HFFc6 (cell line): ENCODE measurements around the gene ABCA5. TPM values are rescaled to one million over a fixed set of nuclear protein-coding genes. Genes with fewer than 3 reads are reported as not detected.

Source experiments
- DNase-seq: peaks from one replicate; pipeline ENCODE4 v3.0.0-alpha.2; 2018
- H3K27ac Mint-ChIP-seq: 2 replicates; pipeline ENCODE4 v1.8.0; 2020; ENCODE audit warnings: mild to moderate bottlenecking, mixed read lengths
- H3K27me3 Mint-ChIP-seq: 2 replicates; pipeline ENCODE4 v1.8.0; 2021; ENCODE audit warnings: mild to moderate bottlenecking, moderate library complexity, mixed read lengths; ENCODE audit not compliant: insufficient read depth
- H3K36me3 Mint-ChIP-seq: 2 replicates; pipeline ENCODE4 v1.8.0; 2021; ENCODE audit warnings: low read depth, mixed read lengths
- H3K4me1 Mint-ChIP-seq: 2 replicates; pipeline ENCODE4 v1.8.0; 2020; ENCODE audit warnings: low read depth, mixed read lengths
- H3K4me3 Mint-ChIP-seq: 2 replicates; pipeline ENCODE4 v1.8.0; 2020; ENCODE audit warnings: mild to moderate bottlenecking, moderate library complexity, mixed read lengths
- H3K9me3 Mint-ChIP-seq: 2 replicates; pipeline ENCODE4 v1.8.0; 2020; ENCODE audit warnings: mild to moderate bottlenecking, mixed read lengths
- CTCF ChIP-seq: fragments of 200-600 bp; sonication (generic); IDR thresholded peaks from 2 replicates; pipeline ENCODE4 v1.5.0; 2021; ENCODE audit warnings: antibody characterized with exemption, mild to moderate bottlenecking
- total RNA-seq, 6 experiments: library from RNA; stranded (reverse); fragmentation: NEBNext Ultra II Directional; extraction: Animal tissue kit (Norgen Biotek cat#: 25700); gene quantifications; 2 replicates in 1 of 6; 3 replicates in 5 of 6; pipeline ENCODE4 v1.2.3, GENCODE V29; 2021

ABCA5 gene
- total RNA-seq, 6 experiments from 2014 or later = 4.7 to 8.5 (median 5.3) TPM

- TF ChIP-seq CTCF = no peak
- no peaks in the 10 kb centered on the region for H3K36me3 Mint-ChIP-seq
- DNase-seq = no peak
- no peaks in the 10 kb centered on the region for H3K9me3 Mint-ChIP-seq
- no peak overlapping the region for H3K4me3 Mint-ChIP-seq
- peaks cover 19% of the 10 kb centered on the region for H3K4me1 Mint-ChIP-seq
- no peaks in the 10 kb centered on the region for H3K27me3 Mint-ChIP-seq
- H3K27ac Mint-ChIP-seq = no peak overlapping the region
Measured at GRCh38 chr17:69271023-69271422, 55.9 kb downstream of the ABCA5 start.

GRCh38 chr17:69269131-69269998, 57.6 kb downstream of the ABCA5 start:
- Mint-ChIP-seq H3K27ac (peak overlapping the region; percentile 76), H3K9me3 (no peaks in the 10 kb centered on the region), H3K4me3 (peak overlapping the region; percentile 46), H3K4me1 (peaks cover 19% of the 10 kb centered on the region), H3K27me3 (no peaks in the 10 kb centered on the region), H3K36me3 (no peaks in the 10 kb centered on the region)
- TF ChIP-seq CTCF = no peak
- DNase-seq = peak; percentile 29

DNA sequence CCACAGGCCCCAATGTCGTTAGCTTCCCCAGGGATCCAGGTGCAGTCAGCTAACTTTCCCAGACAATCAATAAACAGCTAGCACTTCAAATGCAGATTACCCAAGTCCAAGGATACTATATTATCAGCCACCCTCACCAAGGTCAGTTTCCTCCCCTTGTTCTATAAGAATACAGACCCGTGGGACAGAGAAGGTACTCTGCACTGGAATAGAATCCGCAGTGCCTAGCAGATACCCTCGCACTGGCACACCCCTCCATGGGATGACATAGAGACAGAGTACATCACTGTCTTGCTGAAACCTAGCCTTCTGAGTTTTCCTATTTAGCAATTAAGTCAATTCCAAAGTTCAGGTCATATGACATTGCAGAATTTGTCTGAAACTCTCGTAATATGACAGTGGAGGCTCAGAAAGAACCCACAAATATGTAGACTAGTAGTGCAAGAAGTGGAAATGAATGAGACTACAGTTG, 58.4 kb downstream of the ABCA5 start:
- H3K27me3 Mint-ChIP-seq = no peaks in the 10 kb centered on the region
- no peaks in the 10 kb centered on the region for H3K36me3 Mint-ChIP-seq
- H3K4me1 Mint-ChIP-seq = peaks cover 19% of the 10 kb centered on the region
- no peak for DNase-seq
- peak overlapping the region; percentile 46; the same call in 1 of the 2 replicates for H3K4me3 Mint-ChIP-seq
- peak overlapping the region; percentile 36; the same call in 1 of the 2 replicates for H3K27ac Mint-ChIP-seq
- H3K9me3 Mint-ChIP-seq = no peaks in the 10 kb centered on the region
- TF ChIP-seq CTCF = no peak

GRCh38 chr17:69267219-69267618, 59.7 kb downstream of the ABCA5 start:
- H3K36me3 Mint-ChIP-seq = no peaks in the 10 kb centered on the region
- peaks cover 19% of the 10 kb centered on the region for H3K4me1 Mint-ChIP-seq

DNA sequence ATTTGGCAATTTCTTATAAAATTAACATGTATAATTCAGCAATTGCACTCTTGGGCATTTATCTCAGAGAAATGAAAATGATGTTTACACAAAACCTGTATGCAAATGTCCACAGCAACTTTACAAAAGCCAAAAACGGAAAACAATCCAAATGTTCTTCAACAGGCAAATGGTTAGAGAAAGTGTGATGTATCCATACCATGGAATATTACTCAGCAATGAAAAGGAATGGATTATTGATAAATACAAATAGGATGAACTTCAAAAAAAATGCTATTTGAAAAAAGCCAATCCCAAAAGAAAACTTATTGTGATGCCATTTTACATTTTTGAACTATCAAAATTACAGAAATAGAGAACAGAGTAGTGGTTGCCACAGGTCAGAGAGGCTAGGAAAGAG, 61.1 kb downstream of the ABCA5 start:
- H3K36me3 Mint-ChIP-seq = no peaks in the 10 kb centered on the region
- H3K4me1 Mint-ChIP-seq = peaks cover 19% of the 10 kb centered on the region
- no peaks in the 10 kb centered on the region for H3K9me3 Mint-ChIP-seq
- no peak overlapping the region for H3K4me3 Mint-ChIP-seq
- H3K27me3 Mint-ChIP-seq = no peaks in the 10 kb centered on the region
- DNase-seq = no peak
- no peak for TF ChIP-seq CTCF
- H3K27ac Mint-ChIP-seq = no peak overlapping the region

More at GRCh38 chr17:69267219-69267618, 59.7 kb downstream of the ABCA5 start:
- TF ChIP-seq CTCF = no peak
- H3K27ac Mint-ChIP-seq = no peak overlapping the region
- H3K27me3 Mint-ChIP-seq = no peaks in the 10 kb centered on the region
- no peaks in the 10 kb centered on the region for H3K9me3 Mint-ChIP-seq
- no peak overlapping the region for H3K4me3 Mint-ChIP-seq
- DNase-seq = no peak
